ENCODE results near the gene ASIP.
"Not testable (repeated sequence)": the region's sequence is repeated elsewhere in the genome, so short reads cannot be mapped to it uniquely, and the experiment has no call there.

Gene ASIP

GRCh38 chr20:34285450-34285849, 44.2 kb downstream of the ASIP start:
- DNase-seq (ENCODE audit: low spot score) = no peak

- DNase-seq (ENCODE audit: low spot score) = not testable (repeated sequence)
Observed at GRCh38 chr20:34287500-34287899, 46.3 kb downstream of the ASIP start.

GRCh38 chr20:34290471-34290870, 49.2 kb downstream of the ASIP start:
- no peak for DNase-seq (ENCODE audit: low spot score)

- no peak for DNase-seq (ENCODE audit: low spot score)
Observed at GRCh38 chr20:34292496-34292895, 51.3 kb downstream of the ASIP start.

- no peak for DNase-seq (ENCODE audit: low spot score)
Observed at GRCh38 chr20:34293119-34293518, 51.9 kb downstream of the ASIP start.

GRCh38 chr20:34293589-34293988, 52.4 kb downstream of the ASIP start:
- no peak for DNase-seq (ENCODE audit: low spot score)

- DNase-seq (ENCODE audit: low spot score) = no peak
Observed at GRCh38 chr20:34294563-34294962, 53.3 kb downstream of the ASIP start.

GRCh38 chr20:34295284-34295683, 54.1 kb downstream of the ASIP start:
- DNase-seq (ENCODE audit: low spot score) = no peak

GRCh38 chr20:34296468-34296867, 55.2 kb downstream of the ASIP start:
- DNase-seq (ENCODE audit: low spot score) = no peak

GRCh38 chr20:34298294-34298784, 57.1 kb downstream of the ASIP start:
- not testable (repeated sequence) for DNase-seq (ENCODE audit: low spot score)

- DNase-seq (ENCODE audit: low spot score) = no peak
Observed at GRCh38 chr20:34299556-34300255, 58.5 kb downstream of the ASIP start.

GRCh38 chr20:34300256-34300806, 59.1 kb downstream of the ASIP start:
- no peak for DNase-seq (ENCODE audit: low spot score)

GRCh38 chr20:34300809-34301586, 59.8 kb downstream of the ASIP start:
- no peak for DNase-seq (ENCODE audit: low spot score)

GRCh38 chr20:34301587-34302311, 60.5 kb downstream of the ASIP start:
- no peak for DNase-seq (ENCODE audit: low spot score)

- DNase-seq (ENCODE audit: low spot score) = no peak
Observed at GRCh38 chr20:34302312-34302722, 61.1 kb downstream of the ASIP start.

GRCh38 chr20:34302723-34303533, 61.7 kb downstream of the ASIP start, which contains the start of gene AHCY:
TSS of gene AHCY (minus strand) at chr20:34303355. CDS start at chr20:34303270, 85 bp downstream.
- DNase-seq (ENCODE audit: low spot score) = peak; percentile 88

GRCh38 chr20:34305333-34306230, 64.4 kb downstream of the ASIP start:
- DNase-seq (ENCODE audit: low spot score) = no peak

GRCh38 chr20:34309691-34310090, 68.5 kb downstream of the ASIP start:
- no peak for DNase-seq (ENCODE audit: low spot score)

- no peak for DNase-seq (ENCODE audit: low spot score)
Observed at GRCh38 chr20:34310481-34311117, 69.4 kb downstream of the ASIP start.
